GM19438 (cell line): ENCODE data around the gene RAB23.

Source experiments
- ATAC-seq: cut with Tn5 transposase; IDR thresholded peaks from one replicate; pipeline ENCODE4 v1.9.1; 2021; ENCODE audit warnings: low read depth; ENCODE audit not compliant: unreplicated experiment

The RAB23 gene

DNA sequence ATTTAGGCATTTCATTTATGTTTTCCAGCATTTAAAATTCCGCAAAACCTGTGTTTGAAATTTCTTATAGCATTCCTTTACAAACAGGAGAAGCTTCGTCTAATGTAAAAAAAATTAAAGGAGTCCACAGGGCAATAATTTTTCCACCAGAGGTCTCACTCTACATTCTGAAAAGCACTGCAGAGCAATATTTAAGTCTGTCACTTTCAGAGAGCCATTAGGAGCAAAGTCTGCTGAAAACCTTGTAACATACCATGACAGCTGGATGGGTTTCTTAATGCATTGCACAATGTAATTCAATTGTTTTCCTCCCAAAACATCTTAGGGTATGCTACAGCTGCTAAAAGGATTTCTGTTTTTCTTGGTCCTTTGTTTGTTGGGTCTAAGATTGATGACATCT lies 32.0 kb downstream of the RAB23 start:
- no peak for ATAC-seq

DNA sequence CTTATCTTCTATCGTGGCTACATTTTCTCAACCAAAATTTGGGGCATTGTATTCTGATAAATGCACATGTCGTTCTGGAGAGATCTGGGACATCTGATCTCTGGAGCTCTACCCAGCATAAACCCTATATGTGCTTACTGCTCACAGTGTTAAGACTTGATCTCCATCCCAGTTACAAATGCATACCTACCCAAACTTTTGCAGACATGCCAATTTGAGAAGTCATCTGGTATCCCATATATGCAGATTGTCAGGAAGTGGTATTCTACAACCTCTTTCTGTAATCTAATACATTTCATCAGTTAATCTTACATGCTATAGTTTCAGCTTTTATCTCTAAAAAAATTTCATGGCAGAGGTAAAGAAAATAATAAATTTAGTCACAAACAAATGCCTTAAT lies 38.8 kb downstream of the RAB23 start:
- no peak for ATAC-seq

DNA sequence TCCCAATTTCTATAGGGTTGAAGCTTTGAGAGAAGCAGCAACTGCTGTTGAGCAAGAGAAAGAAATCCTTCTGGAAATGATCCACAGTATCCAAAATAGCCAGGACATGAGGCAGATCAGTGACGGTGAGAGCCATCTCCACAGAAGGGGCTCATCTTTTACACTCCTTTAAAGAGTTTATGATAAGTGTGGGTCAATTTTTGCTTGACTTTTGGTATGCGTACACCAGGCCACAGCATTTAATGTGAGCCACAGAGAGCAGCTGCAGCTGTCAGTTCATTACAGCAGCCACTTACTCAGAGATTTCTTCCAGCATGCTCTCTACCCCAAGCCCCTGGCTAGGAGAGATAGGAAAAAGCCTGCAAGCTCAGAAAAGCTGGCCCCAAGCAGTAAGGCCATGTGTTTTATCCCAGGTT lies 40.1 kb downstream of the RAB23 start:
- no peak for ATAC-seq

DNA sequence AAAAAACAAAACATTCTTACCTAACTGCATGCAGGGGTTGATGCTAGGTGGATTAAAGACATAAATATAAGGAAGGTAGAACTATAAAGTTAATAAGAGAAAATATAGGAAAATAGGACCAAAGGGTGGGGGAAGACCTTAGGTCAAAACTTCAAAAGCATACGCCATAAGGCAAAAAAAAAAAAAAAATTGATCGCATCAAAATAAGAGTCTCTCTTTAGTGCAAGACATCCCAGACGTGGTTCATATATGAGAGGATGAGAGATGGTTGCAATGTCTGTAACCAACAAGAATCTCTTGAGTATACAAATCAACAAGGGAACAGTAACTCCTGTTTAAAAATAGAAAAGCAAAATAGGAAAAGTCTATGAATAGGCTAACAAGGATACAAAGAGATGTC lies 41.5 kb downstream of the RAB23 start:
- ATAC-seq: no peak

DNA sequence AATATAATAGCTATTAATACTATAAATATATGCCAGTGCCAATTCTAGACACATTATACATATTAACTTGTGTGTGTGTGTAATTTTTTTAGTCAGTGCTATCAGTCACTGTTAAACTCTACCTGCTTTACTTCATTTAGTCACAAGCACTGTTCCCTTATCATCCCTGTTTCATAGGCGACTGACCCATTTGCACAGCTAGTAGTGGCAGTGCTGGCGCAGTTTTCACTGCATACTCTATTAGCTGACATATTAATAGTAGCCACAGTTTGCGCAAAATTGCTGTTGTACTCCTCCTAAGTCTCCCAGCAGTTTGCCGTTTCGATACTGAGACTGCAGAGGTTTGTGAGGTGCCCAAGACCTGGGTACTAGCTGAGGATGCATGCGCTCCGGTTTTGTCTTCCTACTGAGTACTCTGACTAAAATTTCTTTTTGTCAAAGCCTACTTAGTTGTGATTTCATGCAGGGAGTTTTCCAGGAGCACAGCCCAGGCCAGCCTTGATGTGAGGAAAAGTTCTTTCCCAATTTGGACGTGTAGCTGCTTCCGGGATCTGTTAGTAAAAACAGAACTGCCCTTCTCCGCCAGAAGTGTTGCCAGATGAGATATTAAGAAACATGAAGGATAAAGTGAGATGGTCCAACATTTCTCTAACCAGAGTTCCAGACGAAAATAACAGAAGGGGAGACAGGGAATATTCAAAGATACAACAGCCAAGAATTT lies 44.4 kb downstream of the RAB23 start:
- no peak for ATAC-seq

DNA sequence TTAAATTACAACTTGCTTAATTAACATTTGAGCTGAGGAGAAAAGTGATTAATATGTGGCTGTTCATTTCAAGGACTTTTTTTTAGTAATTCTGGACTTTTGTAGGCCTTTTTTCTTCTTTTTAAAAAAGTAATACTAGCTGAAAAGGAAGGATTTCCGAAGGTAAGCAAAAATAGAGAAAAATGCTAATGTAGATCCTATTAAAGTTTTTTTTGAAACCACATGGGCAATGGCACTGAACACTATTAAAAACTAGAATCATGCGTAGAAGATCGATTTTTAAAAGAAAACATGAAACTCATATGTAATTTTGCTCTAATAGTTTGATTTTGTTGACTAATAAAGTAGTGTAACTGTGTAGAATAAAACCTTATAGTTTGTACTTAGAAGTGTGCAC lies 47.6 kb downstream of the RAB23 start:
- ATAC-seq: no peak

DNA sequence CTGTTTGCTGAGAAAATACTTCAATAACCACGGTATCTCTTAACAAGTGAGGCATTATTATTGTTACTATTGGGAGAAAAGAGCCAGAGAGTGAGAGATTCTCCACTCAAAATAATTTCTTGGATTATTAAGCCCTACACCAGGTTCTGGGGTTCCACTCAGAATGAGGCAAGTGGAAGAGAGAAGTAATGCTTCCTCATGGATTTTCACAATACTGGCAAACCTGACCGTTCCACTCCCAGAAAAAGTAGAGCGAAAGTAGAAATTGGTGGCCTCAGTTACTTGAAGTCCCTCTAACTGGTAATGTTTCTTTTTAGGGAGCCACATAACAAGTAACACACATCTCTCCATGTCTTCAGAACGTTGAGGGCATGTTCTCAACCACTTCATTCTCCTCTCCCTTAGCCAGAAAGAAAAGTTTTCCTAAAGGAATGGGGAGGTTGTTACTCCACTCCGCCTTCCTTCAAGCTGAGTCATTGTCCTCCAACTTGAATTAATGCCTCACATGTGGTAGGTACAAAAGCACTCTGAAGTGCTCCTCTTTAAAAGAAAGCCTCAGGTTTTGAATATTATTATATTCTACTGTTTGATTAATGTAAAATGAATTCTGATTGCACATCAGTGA lies 48.1 kb downstream of the RAB23 start:
- ATAC-seq: no peak

DNA sequence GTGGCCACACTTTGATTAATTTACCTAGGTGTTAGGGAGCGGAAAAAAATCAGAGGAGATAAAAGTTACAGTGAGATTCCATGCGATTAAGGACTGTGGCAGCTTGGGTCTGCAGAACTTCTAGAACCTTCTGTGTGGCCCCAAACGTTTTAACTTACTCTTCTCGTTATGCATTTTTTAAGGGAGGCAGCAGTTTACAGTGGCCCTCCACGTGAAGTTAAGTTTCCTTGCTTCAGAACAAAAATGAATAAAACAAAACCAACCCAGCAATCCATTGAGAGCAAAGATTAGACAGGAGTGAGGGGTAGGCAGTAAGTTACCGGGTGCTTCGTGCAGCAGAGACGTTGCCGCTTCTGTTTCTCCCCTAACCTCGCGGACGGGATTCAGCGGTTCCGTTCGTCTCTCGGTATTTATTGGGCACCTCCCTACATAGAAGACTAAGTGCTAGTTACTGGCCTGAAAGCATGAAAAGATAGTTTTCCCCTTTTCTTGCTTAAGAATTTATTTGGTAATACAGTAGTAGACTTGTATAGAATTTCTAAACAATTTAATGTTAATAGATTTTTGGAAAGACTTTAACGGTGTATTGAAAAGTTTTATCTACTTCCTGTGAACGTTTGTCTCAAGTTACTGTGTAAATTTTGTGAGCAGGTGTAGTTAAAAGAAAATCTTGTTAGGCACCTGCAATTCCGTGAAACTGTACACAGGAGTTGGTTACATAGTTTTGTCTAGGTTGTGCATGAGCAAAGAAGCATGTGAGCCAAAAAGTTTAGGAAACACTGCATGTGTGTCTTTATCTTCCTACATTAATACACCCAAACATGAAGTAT lies 48.8 kb downstream of the RAB23 start:
- ATAC-seq: no peak

DNA sequence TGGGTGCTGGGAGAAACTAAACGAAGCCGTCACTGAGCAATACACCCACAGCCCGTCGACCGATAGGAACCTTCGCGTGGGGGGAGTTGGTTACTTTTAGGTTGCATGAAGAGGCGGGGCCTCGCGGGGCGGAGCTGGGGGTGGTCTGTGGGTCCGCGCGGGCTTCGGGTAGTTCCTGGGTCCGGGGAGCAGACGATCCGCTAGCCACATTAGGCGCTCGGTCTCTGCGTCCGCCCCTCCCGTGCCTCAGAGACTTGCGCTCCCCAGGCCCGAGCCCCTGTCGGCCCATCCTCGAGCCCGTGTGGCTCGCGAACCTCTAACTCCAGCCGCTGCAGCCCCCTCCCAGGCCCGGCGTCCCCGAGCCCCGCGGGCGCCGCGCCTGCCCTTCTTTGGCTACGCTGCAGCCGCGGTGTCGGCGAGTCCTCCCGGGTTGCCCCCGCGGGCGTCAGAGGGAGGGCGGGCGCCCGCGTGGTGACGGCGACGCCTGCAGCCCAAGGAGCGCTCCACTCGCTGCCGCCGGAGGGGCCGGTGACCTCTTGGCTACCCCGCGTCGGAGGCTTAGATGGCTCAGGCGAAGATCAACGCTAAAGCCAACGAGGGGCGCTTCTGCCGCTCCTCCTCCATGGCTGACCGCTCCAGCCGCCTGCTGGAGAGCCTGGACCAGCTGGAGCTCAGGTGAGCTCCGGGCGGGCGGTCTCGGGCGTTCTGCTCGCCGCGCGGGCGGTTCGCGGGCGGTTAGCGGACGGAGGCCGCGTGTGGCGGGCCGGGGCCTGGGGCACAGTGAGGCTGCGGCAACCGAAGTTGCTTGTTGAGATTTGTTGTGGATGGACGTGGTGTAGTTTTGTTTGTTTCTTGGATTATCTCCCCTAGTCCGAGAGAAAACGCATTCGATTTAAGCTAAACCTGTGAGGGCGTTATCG lies 49.7 kb downstream of the RAB23 start, which contains the start of gene BAG2:
TSS of gene BAG2 (plus strand) at position 191 of the 920 bp plus-strand sequence. CDS start at position 563, 372 bp downstream.
- ATAC-seq: peak; percentile 88

DNA sequence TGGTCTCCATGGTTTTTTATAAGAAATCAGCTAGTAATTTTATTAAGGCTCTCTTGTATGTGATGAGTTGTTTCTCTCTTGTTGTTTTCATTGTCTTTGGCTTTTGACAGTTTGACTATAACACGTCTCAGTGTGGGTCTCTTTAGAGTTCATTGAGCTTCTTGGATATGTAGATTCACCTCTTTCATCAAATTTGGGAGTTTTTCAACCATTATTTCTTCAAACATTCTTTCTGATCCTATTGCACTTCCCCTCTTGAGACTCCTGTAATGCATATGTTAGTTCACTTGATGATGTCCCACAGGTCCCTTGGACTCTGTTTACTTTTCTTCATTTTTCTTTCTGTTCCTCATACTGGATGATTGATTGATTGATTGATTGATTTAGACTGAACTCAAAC lies 57.0 kb downstream of the RAB23 start:
- no peak for ATAC-seq

DNA sequence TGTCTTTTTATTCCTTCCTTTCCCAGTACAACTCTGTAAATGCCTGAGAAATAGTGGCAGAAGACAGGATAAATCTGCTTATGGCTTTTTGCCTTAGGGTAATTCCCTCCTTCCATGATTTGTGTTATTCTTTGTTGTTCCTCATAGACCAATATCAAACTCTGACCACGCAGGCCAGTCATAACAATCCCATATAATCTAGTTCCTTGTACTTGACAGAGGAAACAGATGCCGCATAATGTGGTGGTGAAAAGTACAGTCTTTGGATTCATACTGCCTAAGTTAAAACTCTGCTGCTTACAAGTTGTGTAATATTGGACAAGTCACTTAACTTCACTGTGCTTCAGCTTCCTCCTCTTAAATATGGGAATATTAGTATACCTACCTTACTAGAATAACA lies 58.2 kb downstream of the RAB23 start:
- no peak for ATAC-seq

DNA sequence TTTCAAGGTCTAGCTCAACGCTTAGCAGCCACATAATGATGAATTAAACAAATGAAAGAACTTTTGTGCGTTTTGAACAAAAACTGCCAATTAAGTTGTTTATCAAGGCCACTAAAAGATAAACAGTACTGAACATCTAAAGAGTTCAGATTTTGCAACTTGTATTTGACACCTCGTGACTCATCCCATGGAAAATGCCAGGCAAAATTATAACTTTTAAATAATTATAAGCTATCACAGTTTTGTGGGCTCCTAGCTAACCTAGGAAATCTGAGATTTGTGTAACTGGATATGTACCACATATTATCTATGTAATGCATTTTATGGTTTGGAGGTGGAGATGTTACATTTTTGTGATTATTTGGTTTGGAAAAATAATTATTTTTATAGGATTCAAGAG lies 59.6 kb downstream of the RAB23 start:
- no peak for ATAC-seq

DNA sequence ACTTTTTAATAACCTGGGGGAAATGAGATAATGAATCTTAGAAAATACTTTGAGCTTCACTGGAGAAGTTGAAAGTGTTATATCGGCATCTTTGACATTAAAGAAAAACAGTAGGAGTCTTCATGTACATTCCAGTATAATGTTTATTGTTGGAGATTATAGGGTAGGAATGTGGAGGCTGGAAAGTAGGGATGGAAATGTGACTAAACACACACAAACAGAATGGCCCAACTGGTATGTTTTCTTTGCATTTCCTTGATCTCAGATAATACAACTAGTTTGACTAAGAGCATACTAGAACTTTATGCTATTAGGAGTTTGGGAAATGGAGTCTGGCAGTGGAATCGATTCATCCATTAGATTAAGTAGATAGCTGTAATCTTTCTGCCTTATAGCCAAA lies 60.1 kb downstream of the RAB23 start:
- ATAC-seq: no peak

DNA sequence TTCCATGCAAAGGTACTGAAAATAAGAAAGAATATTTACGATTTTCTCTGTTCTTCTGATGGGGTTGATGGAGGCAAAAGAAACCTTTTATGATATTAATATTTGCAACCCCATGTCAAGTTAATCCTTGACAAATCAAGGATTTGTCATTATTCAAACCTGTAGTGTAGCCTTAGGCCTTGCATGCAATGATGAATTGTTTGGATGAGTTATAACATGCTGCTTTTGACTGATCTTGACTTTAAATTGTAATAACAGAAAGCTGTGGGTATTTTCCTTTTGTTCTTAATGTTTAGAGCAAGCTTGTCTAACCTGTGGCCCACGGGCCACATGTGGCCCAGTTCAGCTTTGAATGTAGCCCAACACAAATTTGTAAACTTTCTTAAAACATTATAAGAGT lies 63.0 kb downstream of the RAB23 start:
- no peak for ATAC-seq

DNA sequence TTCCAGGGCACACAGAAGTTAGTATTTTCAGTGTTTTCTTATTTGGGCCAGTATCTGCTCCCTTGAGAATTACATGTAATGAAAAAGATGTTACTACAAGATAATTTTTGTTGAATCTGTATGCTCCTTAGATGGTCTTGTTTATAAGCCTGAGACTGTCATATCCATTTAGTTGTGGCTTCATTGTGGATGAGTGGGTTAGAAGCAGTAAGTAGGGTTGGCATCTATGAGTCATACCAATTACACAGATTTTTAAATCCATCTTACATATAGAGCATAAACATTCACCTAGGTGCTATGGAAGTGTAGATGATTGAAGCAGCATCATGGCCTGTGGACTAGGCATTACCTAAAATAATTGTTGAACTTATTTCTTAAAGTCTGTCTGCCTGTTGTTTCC lies 63.4 kb downstream of the RAB23 start:
- ATAC-seq: no peak

DNA sequence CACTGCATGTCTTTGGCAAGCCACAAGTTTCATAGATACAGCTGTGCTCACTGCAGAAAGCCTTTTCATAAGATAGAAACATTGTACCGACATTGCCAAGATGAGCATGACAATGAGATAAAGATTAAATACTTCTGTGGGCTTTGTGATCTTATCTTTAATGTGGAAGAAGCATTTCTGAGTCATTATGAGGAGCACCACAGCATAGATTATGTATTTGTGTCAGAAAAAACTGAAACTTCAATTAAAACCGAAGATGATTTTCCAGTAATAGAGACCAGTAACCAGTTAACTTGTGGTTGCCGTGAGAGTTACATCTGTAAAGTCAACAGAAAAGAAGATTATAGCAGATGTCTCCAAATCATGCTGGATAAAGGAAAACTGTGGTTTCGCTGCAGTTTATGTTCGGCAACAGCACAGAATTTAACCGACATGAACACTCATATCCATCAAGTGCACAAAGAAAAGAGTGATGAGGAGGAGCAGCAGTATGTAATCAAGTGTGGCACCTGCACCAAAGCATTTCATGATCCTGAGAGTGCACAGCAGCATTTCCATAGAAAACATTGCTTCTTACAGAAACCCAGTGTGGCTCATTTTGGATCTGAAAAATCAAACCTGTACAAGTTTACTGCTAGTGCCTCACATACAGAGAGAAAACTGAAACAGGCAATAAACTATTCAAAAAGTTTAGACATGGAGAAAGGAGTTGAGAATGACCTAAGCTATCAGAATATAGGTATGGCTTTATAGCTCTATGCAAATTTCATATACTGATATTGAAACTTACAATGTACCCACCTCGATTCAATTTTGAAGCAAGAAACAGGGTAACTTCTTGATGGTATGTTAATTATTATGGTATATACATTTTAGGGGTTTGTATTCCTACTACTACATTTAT lies 73.9 kb downstream of the RAB23 start:
- ATAC-seq: no peak

DNA sequence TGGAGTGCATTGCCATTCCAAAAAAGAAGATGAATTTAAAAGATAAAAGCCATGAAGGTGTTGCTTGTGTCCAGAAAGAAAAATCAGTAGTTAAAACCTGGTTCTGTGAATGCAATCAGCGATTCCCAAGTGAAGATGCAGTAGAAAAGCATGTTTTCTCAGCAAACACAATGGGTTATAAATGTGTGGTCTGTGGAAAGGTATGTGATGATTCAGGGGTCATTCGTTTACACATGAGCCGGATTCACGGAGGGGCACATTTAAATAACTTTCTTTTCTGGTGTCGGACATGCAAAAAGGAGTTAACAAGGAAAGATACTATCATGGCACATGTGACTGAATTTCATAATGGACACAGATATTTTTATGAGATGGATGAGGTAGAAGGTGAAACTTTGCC lies 74.7 kb downstream of the RAB23 start:
- ATAC-seq: no peak

DNA sequence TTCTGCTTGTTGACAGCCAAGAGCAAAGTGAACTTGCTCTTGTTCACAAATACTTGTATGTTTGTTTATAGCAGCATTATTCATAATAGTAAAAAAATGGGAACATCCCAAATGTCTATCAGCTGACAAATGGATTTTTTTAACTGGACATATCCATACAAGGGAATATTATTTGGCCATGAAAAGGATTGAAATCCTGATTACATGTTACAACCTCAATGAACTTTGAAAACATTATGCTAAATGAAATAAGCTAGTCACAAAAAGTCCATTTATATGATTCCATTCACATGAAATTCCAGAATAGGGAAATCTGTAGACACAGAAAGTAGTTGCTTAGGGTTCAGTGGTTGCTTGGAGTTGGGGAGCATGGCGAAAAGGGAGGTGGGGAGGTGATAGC lies 78.4 kb downstream of the RAB23 start:
- no peak for ATAC-seq

DNA sequence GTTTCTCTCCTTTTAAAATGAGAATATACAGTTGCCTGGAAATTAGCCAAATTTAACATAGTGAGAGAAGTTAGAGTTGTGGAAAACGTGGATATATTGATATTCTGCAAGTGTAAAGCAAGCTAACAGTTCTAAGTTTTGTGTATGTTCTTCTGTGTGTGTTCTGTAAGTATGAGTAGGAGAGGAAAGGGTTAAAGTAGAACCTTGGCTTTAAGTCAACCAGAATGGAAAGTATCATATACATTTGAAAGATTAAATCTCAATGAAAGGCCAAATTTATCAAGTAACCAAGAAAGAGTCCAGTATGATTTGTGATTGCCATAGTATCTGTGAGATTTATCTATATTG lies 80.0 kb downstream of the RAB23 start:
- ATAC-seq: no peak
